GM21723 (cell line): ENCODE measurements around the gene MAD1L1.
"Not testable (repeated sequence)": the region's sequence is repeated elsewhere in the genome, so short reads cannot be mapped to it uniquely, and the experiment has no call there.

Experiments
- ATAC-seq: cut with Tn5 transposase; IDR thresholded peaks from one replicate; pipeline ENCODE4 v1.9.1; 2021; ENCODE audit warnings: mild to moderate bottlenecking, moderate library complexity; ENCODE audit not compliant: unreplicated experiment

Gene MAD1L1

GRCh38 chr7:1936531-1937251, 296.1 kb downstream of the MAD1L1 start:
- ATAC-seq, result no peak

GRCh38 chr7:1936006-1936310, 296.8 kb downstream of the MAD1L1 start:
- ATAC-seq, result no peak

DNA sequence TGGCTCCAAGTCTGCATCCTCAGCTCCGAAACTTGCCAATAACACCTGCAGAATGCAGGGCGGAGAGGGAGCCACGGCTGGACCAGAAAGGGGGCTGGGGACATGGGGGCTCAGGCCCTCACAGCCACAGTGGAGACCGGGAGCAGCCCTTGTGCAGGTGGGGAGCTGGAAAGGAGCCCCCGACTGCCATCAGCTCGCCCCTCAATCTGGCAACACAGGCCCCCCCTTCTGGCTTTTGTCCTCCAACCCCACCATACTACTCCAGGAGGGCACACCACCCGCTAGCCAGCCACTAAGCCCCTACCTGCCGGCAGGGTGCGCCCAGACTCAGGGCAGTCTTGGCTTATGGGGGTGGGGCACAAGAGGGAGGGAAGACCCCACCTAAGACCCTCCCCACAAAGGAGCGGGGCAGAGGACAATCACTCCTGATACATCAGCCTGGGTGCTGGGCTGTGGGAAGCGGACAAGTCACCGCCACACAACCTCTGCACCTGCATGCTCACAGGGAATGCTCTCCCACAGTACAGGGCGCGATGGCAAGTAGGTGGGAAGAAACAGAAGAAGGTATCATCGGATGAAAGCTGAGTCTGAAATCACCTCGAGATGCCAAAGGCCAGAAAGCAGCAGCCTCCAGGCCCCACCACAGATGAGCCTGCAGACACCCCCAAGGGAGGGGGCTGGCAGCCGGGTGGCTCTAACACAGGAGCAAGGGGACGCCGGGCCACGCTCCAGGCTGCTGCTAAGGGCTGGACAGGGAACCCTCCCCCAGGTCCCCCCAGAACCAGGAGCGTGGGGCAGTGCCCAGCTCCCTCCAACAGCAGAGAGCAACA, 297.4 kb downstream of the MAD1L1 start:
- ATAC-seq, result no peak

- ATAC-seq, result no peak
These were observed 298.0 kb downstream of the MAD1L1 start for GRCh38 chr7:1934756-1935155.

DNA sequence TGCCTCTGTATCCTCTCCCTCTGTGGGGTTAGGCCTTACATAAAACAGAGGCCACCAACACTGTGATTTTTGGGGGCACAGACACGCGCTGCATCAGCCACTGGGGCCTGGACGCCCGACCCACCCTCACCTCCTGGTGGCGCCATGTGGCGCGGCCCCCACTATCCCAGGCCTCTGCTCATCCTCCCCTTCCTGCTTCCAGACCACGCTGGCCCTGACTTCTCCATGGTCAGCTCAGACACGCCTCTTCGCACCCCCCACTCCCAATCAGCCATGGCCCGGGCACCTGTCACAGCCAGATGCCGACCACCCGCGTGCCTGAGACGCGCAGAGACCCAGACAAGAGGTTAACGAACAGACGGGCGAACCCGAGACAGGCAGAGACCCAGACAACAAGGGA, 298.7 kb downstream of the MAD1L1 start:
- ATAC-seq, result no peak

DNA sequence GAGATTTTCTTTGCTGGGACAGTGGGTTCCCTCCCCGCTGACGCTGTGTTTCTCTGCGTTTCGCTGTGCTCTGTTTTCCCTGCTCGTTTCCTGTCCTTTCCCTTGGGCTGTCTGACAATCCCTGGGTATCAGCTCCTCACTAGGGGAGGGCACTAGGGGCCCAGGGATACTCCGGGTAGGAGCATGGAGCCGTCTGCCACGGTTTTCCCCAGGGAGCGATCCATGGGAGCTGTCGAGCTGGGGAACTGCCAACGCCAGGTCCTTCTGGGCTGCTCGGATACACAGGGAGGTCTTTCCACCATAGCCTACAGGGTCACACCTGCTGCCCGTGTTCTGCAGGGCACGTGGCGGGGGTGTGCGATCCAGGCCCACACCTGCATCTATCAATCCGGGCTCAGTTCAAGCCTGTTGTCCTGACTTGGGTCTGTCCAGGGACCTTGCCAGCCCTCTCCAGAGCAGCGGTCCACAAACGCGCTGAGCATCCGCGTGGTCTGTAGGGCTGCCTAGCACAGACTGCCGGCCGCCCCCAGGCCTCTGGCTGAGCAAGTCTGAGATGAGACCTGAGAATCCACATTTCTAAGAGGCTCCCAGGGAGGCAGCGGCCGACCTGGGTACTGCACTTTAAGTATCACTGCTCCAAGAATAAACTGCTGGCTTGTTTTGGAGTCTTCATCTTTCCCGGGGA, 299.5 kb downstream of the MAD1L1 start:
- no peak for ATAC-seq

GRCh38 chr7:1931951-1932270, 300.8 kb downstream of the MAD1L1 start:
- no peak for ATAC-seq

GRCh38 chr7:1931256-1931950, 301.3 kb downstream of the MAD1L1 start:
- no peak for ATAC-seq

DNA sequence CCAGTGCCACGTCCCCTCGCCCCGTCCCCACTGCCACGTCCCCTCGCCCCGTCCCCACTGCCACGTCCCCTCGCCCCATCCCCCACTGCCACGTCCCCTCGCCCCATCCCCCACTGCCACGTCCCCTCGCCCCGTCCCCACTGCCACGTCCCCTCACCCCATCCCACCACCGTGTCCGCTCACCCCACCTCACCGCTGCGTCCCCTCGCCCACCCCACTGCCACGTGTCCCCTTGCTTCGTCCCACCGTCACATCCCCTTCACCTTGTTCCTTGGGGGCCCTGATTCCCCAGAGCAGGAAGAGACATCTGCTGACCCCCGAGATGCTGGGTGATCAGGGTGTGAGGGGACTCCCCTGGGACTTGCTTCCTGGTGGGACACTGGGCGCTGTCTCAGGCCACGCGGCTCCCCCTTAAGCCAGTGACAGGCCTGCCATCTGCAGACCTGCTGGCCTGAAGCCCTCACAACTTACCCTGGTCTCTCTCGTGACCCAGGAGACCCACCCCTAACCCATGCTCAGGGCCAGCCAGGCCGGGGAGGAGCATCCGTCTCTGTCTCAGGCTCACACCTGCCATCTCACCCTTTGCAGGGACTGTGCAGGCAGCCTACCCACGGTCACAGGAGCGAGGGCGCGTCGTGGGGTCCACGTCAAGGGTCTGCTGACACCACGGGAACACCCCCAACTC, 302.2 kb downstream of the MAD1L1 start:
- no peak for ATAC-seq

DNA sequence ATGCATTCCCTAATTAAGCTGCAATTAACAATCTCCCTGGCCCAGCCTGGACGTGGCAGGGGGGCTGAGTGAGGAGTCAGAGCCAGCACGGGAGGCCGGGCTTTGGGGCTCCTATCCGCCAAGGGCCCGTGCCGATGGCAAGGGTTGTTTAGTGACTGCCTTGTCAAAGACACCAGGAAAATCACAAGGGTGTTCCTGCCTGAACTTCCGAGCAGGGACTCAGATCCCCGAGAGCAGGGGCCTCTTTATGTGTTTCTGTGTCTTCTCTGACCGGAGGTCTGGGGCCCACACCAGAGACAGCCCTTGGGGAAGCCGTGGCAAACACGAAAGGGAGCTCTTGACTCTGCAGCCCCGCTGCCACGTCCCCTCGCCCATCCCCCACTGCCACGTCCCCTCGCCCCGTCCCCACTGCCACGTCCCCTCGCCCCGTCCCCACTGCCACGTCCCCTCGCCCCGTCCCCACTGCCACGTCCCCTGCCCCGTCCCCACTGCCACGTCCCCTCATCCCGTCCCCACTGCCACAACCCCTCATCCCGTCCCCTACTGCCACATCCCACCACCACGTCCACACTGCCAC, 303.3 kb downstream of the MAD1L1 start:
- ATAC-seq, result not testable (repeated sequence)

- ATAC-seq, result no peak
These were observed 303.9 kb downstream of the MAD1L1 start for GRCh38 chr7:1928645-1929348.

- ATAC-seq, result no peak
These were observed 304.7 kb downstream of the MAD1L1 start for GRCh38 chr7:1927937-1928644.

GRCh38 chr7:1926908-1927306, 305.8 kb downstream of the MAD1L1 start:
- ATAC-seq, result no peak

DNA sequence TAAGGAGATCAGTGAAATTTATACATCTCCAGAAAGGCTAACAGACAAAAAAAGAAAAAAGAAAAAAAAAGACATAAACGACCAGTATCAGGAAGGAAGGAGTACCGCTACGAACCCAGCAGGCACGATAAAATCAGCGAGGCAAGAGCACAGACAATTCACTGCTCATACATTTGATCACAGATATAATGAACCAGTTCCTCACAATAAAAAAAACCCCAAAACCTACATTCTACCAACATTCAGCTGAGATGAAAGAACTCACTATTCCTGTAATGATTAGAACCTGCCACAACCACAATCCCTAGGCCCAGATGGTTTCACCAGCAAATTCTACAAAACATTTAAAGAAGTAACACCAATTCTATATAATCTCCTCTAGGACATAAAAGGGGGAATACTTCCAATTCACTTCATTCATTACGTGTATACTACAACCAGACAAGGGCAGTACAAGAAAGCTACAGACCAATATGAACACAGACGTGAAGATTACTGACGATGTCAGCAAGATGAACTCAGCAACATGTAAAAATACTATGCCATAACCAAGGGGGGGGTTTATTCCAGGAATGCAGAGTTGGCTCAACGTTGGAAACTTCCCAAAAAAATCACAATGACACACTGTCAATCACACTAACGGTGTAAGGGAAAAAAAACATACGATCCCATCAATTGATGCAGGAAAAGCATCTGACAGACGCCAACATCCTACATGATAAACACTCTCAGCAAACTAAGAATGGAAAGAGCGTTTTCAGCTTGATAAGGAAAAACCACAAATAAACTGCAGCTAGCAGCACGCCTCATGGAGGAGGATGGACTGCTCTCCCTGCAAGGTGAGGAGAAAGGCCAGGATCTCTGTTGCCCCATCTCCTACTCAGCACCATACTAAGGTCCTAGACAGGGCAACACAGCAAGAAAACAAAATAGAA, 306.5 kb downstream of the MAD1L1 start:
- no peak for ATAC-seq

DNA sequence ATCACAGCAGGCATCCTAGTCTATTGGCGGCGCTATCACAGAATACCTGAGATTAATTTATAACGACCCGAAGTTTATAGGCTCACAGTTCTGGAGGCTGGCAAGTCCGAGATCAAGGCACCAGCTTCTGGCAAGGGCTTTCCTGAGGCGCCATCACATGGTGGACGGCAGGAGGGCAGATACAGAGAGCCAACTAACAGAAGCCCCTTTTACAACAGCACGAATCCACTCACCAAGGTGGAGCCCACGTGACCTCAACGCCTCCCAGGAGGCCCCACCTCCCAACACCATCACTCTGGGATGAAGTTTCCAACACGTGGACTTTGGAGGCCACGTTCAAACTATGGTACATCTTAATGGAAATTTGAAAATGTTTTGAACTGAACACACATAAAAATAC, 307.4 kb downstream of the MAD1L1 start:
- ATAC-seq, result no peak

- no peak for ATAC-seq
These were observed 308.4 kb downstream of the MAD1L1 start for GRCh38 chr7:1924258-1924817.

DNA sequence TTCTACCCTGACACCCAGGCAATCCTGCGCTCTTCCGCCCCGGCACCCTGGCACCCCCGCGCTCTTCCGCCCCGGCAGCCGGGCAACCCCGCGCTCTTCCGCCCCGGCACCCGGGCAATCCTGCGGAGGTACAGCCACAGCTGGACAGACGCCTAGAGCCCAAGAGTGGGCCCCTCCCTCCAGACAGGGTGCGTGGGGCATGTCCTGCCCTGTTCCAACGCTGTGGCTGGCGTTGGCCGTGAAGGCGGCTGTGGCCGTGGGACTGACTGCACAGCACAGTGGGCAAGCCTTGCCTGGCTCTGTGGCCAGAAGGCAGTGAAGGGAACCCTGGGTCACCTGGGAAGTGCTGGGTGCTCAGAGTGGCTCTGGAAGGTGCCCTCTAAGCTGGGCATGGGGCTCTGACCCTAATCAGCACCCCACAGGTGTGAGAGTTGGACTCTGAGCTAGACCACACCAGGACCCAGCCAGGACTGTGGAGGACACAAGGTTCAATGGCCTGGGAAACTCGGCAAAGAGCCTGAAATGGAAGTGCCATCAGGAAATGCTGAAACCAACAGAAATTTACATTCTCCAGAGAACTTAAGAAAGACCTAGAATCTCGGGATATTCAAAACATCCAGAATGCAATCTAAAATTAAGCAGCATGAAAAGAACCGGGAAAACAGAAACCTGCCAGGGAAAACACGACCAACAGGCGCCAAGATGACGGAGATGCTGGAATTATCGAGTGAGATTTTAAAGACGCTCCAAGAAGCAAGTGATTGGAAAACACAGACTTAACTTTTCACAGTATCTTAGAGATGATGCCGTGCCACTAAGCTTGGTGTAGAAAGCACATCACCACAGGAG, 309.1 kb downstream of the MAD1L1 start:
- ATAC-seq, result no peak
